Endothelial cell of umbilical vein (primary cell): Measurements from ENCODE around the gene GULP1. TPM values are rescaled to one million over a fixed set of nuclear protein-coding genes. Genes with fewer than 3 reads are reported as not detected.

ENCODE experiments used
- BruUV-seq: library from RNA; stranded (reverse); fragments of 400-500 nt; replicated peaks from 2 replicates; lab custom pipeline; 2021; lab: Mats Ljungman, UMichigan
- CTCF ChIA-PET: fragments of 300-600, 350-600 bp; sonication (Branson Sonifier 250); formaldehyde crosslinking; loops from one replicate; lab custom pipeline; 2021; ENCODE audit warnings: antibody characterized with exemption, inconsistent platforms; lab: Charles Lee
- POLR2A ChIA-PET: fragments of 300-600, 350-600 bp; sonication (Branson Sonifier 250); formaldehyde crosslinking; loops from one replicate; lab custom pipeline; 2021; ENCODE audit warnings: antibody characterized with exemption, inconsistent platforms; lab: Charles Lee
- DNase-seq: peaks from one replicate; pipeline ENCODE4 v3.0.0-alpha.2; 2011; ENCODE audit warnings: low read depth, low spot score
- FAIRE-seq: peaks from 2 replicates; lab custom pipeline; 2011; peaks lifted over from hg19 to GRCh38; lab: Jason Lieb, UNC
- H2AFZ ChIP-seq: 2 replicates; pipeline ENCODE4 v1.6.0; 2012; ENCODE audit warnings: low read depth, low read length, control low read depth, inconsistent platforms
- H3K27ac ChIP-seq: 2 replicates; pipeline ENCODE4 v1.5.1; 2011; ENCODE audit warnings: low read depth, mild to moderate bottlenecking, control low read depth, low read length, moderate library complexity; ENCODE audit not compliant: insufficient read depth
- H3K27me3 ChIP-seq, 2 experiments: 2 replicates each; pipeline versions ENCODE4 v1.6.0 to v1.6.1; 2011; ENCODE audit warnings: low read length in 2 of 2, mixed read lengths in 1 of 2; ENCODE audit not compliant: control insufficient read depth in 2 of 2, insufficient read depth in 2 of 2
- H3K36me3 ChIP-seq, 2 experiments: 2 replicates in 1 of 2; 3 replicates in 1 of 2; pipeline ENCODE4 v1.5.1; 2011; ENCODE audit warnings: low read length in 2 of 2, mild to moderate bottlenecking in 1 of 2, moderate library complexity in 1 of 2; ENCODE audit not compliant: control insufficient read depth in 2 of 2, insufficient read depth in 2 of 2; ENCODE audit errors: extremely low read depth in 1 of 2
- H3K4me1 ChIP-seq: 3 replicates; pipeline ENCODE4 v1.5.1; 2011; ENCODE audit warnings: mild to moderate bottlenecking, low read length; ENCODE audit not compliant: control insufficient read depth, insufficient read depth; ENCODE audit errors: extremely low read depth
- H3K4me2 ChIP-seq: 2 replicates; pipeline ENCODE4 v1.6.1; 2011; ENCODE audit warnings: low read length, control low read depth, mixed read lengths; ENCODE audit not compliant: insufficient read depth
- H3K4me3 ChIP-seq, 3 experiments: fragments of 200-600 bp in 1 of 3; sonication (generic), shearing (Covaris generic) in 1 of 3; replicated peaks in 1 of 3; 2 replicates each; pipeline ENCODE4 v1.5.1; 2011 to 2016; ENCODE audit warnings: control low read depth in 3 of 3, low read length in 3 of 3, mild to moderate bottlenecking in 2 of 3, inconsistent platforms in 1 of 3, low read depth in 1 of 3, moderate library complexity in 1 of 3; ENCODE audit not compliant: insufficient read depth in 1 of 3
- H3K79me2 ChIP-seq: 2 replicates; pipeline ENCODE4 v1.6.0; 2012; ENCODE audit warnings: low read length, inconsistent platforms; ENCODE audit not compliant: control insufficient read depth, insufficient read depth
- H3K9ac ChIP-seq: replicated peaks from 2 replicates; pipeline ENCODE3; 2011; ENCODE audit warnings: low read length, control low read depth; ENCODE audit not compliant: insufficient read depth; ENCODE audit errors: extremely low read depth
- H3K9me1 ChIP-seq: replicated peaks from 3 replicates; pipeline ENCODE4 v1.6.0; 2011; ENCODE audit warnings: mild to moderate bottlenecking, low read length; ENCODE audit not compliant: control insufficient read depth, insufficient read depth; ENCODE audit errors: extremely low read depth
- H3K9me3 ChIP-seq: replicated peaks from 2 replicates; pipeline ENCODE4 v1.5.1; 2012; ENCODE audit warnings: low read length, inconsistent platforms; ENCODE audit not compliant: control insufficient read depth, insufficient read depth
- H4K20me1 ChIP-seq: replicated peaks from 2 replicates; pipeline ENCODE3; 2011; ENCODE audit warnings: mild to moderate bottlenecking, low read length; ENCODE audit not compliant: control insufficient read depth, insufficient read depth; ENCODE audit errors: extremely low read depth
- EZH2 ChIP-seq: IDR thresholded peaks from 2 replicates; pipeline ENCODE4 v1.6.1; 2012; ENCODE audit warnings: borderline replicate concordance, low read depth, mild to moderate bottlenecking, moderate library complexity, low read length, inconsistent platforms; ENCODE audit not compliant: severe bottlenecking
- FOS ChIP-seq: IDR thresholded peaks from 2 replicates; pipeline ENCODE4 v1.6.1; 2011; ENCODE audit warnings: mild to moderate bottlenecking, low read length, moderate library complexity, borderline replicate concordance; ENCODE audit not compliant: insufficient read depth
- GATA2 ChIP-seq: IDR thresholded peaks from 2 replicates; pipeline ENCODE4 v1.7.0; 2011; ENCODE audit warnings: low read depth, mild to moderate bottlenecking, moderate library complexity, mixed read lengths, low read length; ENCODE audit not compliant: insufficient read length, insufficient read depth
- JUN ChIP-seq: IDR thresholded peaks from 2 replicates; pipeline ENCODE4 v1.6.1; 2011; ENCODE audit warnings: borderline replicate concordance, low read depth; ENCODE audit not compliant: insufficient read length, insufficient read depth
- MYC ChIP-seq: IDR thresholded peaks from one replicate; pipeline ENCODE4 v1.6.1; 2011; ENCODE audit warnings: mild to moderate bottlenecking, low read depth, low read length
- POLR2A ChIP-seq: IDR thresholded peaks from 2 replicates; pipeline ENCODE4 v1.6.1; 2012; ENCODE audit warnings: low read depth, mild to moderate bottlenecking, control low read depth, low read length
- POLR2AphosphoS5 ChIP-seq: IDR thresholded peaks from 2 replicates; pipeline ENCODE4 v1.6.1; 2012; ENCODE audit warnings: low read depth, mild to moderate bottlenecking, control low read depth, low read length, moderate library complexity; ENCODE audit not compliant: insufficient read depth
- dilution Hi-C: fragments of 300-500 bp; cut with MboI; formaldehyde crosslinking; loops from one replicate; pipeline ENCODE4 v1.15.0; 2019; ENCODE audit warnings: low sequenced_read_pairs; ENCODE audit not compliant: extremely low pct_ligation_motif_present
- intact Hi-C: fragments of 100-400 bp; cut with micrococcal nuclease; formaldehyde crosslinking; loops from one replicate; pipeline ENCODE4 v1.10.0; 2022
- polyA plus RNA-seq, 4 experiments: library from polyadenylated mRNA; depleted of rRNA in 3 of 4; stranded (reverse) in 3 of 4; unstranded in 1 of 4; fragments of >200 nt; gene quantifications; 2 replicates each; pipeline versions ENCODE4 v1.2.1 to v1.2.3, GENCODE V29; 2011 to 2012; ENCODE audit warnings: missing spikeins in 1 of 4
- total RNA-seq: library from RNA; stranded (reverse); gene quantifications from 2 replicates; pipeline ENCODE4 v1.2.3, GENCODE V29; 2021
- TF ChIP-seq, protein P1 (sequence below): IDR thresholded peaks from 2 replicates; pipeline ENCODE4 v1.6.1; 2011; ENCODE audit not compliant: insufficient read depth, insufficient read length
- TF ChIP-seq, protein P2 (sequence below), 2 donors: IDR thresholded peaks; 1 replicate in 1 of 2; 2 replicates in 1 of 2; pipeline ENCODE4 v1.5.1; 2011; ENCODE audit warnings: low read length in 2 of 2, mild to moderate bottlenecking in 2 of 2, moderate library complexity in 2 of 2, control low read depth in 1 of 2, inconsistent platforms in 1 of 2, low read depth in 1 of 2; ENCODE audit not compliant: insufficient read depth in 1 of 2; ENCODE audit errors: extremely low read depth in 1 of 2

GULP1 gene
- total and polyA plus RNA-seq, 2 donors (not counting 3 experiments of a cell fraction or from before 2014, with no cell fraction given) = 24.4 to 53.8 TPM

DNA sequence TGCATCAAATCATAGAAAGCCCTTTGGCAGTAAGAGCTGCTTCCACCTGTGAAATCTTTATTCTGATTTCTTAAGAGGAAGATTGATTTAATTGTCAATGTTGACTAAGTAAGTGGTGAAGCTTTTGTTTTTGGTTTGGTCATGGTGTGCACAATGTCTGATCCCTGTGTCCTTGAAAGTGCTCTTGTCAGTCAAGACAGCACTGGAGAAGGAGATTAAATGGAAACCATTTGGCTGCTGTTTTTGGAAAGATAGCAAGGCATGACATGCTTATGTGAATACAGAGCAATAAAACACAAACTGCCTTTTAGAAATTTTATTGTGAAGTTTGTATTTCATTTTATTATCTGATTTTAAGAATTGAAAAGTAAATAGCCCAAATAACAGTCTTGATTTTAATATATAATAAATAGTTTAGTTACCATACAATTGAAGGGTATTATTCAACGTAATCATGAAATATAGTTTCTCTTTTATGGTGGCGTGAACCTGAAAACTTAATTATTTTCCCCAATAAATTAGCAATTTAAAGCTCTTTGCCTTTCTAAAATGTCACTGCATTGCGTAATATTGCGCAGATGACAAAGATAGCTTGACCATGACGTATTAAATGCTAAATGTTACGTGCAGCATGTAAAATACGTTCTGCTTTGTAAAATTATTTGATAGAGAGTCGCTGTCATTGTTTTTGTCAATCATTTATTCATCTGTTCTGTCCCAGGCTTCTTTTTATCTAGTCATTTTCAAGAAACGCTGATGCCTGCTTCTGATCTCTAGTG lies 69.0 kb downstream of the GULP1 start:
- Histone ChIP-seq H3K9ac (no peak overlapping the region), H3K36me3 (no peaks in the 10 kb centered on the region), H4K20me1 (peaks cover 5% of the 10 kb centered on the region), H3K4me1 (no peaks in the 10 kb centered on the region), H3K27me3 (no peaks in the 10 kb centered on the region), H3K4me2 (no peak overlapping the region), H3K79me2 (peaks cover 6% of the 10 kb centered on the region), H3K9me1 (no peaks in the 10 kb centered on the region), H2AFZ (no peak overlapping the region), H3K9me3 (no peaks in the 10 kb centered on the region), H3K4me3 (no peak overlapping the region), H3K27ac (no peak overlapping the region)
- ChIA-PET POLR2A (no interaction called here), CTCF (interaction anchor here (1.6 to 1.8 kb wide), 2 partner anchors 9 to 11 kb away, joined by 5 to 6 read pairs; no protein-coding TSS in a partner anchor)
- BruUV-seq = no TSS peak
- TF ChIP-seq JUN (no peak), MYC (no peak), EZH2 (no peak), GATA2 (no peak), FOS (no peak), POLR2AphosphoS5 (no peak), POLR2A (no peak)
- TF ChIP-seq, protein P1, sequence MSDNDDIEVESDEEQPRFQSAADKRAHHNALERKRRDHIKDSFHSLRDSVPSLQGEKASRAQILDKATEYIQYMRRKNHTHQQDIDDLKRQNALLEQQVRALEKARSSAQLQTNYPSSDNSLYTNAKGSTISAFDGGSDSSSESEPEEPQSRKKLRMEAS = no peak
- TF ChIP-seq, protein P2, sequence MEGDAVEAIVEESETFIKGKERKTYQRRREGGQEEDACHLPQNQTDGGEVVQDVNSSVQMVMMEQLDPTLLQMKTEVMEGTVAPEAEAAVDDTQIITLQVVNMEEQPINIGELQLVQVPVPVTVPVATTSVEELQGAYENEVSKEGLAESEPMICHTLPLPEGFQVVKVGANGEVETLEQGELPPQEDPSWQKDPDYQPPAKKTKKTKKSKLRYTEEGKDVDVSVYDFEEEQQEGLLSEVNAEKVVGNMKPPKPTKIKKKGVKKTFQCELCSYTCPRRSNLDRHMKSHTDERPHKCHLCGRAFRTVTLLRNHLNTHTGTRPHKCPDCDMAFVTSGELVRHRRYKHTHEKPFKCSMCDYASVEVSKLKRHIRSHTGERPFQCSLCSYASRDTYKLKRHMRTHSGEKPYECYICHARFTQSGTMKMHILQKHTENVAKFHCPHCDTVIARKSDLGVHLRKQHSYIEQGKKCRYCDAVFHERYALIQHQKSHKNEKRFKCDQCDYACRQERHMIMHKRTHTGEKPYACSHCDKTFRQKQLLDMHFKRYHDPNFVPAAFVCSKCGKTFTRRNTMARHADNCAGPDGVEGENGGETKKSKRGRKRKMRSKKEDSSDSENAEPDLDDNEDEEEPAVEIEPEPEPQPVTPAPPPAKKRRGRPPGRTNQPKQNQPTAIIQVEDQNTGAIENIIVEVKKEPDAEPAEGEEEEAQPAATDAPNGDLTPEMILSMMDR (IDR thresholded peaks at IDR 0.05; ENCODE audit: extremely low read depth in 1 of 2, insufficient read depth in 1 of 2, low read depth in 1 of 2, low read length in 2 of 2) = no peak
- intact Hi-C loops (loop anchor here (10.0 kb wide), 1 partner anchor 246 kb away; no protein-coding TSS in a partner anchor), dilution Hi-C loops (no loop called here)
- FAIRE-seq = no peak
- DNase-seq = no peak
